ENCODE data around the gene UTP25. TPM values are rescaled to one million over a fixed set of nuclear protein-coding genes. Genes with fewer than 3 reads are reported as not detected.

The UTP25 gene
- total RNA-seq, 4 donors from 2014 or later = 3.9 to 4.6 (median 4.2) TPM

DNA sequence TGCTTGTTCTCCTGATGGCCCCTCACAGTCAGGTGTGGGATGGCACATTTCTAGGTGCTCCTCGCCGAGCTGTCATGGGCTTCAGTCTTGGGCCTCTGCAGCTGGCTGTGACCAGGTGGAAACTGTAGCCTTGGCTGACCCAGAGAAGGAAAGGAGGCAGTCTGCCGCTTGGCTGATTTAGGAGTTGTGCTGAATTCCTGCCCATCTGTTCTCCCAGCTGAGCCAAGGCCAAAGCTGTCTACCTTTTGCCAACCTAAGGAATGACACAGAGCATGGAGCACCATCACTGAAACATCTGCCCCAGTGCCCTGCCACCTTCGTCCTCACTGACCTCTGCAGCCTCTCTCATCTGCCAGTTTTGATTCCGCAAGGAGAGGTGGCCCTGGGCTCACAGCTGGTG, 27.9 kb downstream of the UTP25 start:
- DNase-seq (no peak), ATAC-seq (no peak)
- in situ Hi-C loops (cut with MboI; ENCODE audit: low sequenced_read_pairs in 4 of 4) = loop anchor here (25.0 kb wide), 1 partner anchor 457 kb away; no protein-coding TSS in a partner anchor
- Histone ChIP-seq H3K9me3 (no peaks in the 10 kb centered on the region), H3K36me3 (peaks cover 0 to 41% of the 10 kb centered on the region in 2 donors), H3K4me1 (no peaks in the 10 kb centered on the region), H3K27ac (no peak overlapping the region), H3K27me3 (no peaks in the 10 kb centered on the region), H3K4me3 (no peak overlapping the region)
- intact Hi-C loops (cut with DNase I; ENCODE audit: low total_unique reads) = no loop called here
- no peak for TF ChIP-seq POLR2A (IDR thresholded peaks at IDR 0.05)
- TF ChIP-seq, protein P1, sequence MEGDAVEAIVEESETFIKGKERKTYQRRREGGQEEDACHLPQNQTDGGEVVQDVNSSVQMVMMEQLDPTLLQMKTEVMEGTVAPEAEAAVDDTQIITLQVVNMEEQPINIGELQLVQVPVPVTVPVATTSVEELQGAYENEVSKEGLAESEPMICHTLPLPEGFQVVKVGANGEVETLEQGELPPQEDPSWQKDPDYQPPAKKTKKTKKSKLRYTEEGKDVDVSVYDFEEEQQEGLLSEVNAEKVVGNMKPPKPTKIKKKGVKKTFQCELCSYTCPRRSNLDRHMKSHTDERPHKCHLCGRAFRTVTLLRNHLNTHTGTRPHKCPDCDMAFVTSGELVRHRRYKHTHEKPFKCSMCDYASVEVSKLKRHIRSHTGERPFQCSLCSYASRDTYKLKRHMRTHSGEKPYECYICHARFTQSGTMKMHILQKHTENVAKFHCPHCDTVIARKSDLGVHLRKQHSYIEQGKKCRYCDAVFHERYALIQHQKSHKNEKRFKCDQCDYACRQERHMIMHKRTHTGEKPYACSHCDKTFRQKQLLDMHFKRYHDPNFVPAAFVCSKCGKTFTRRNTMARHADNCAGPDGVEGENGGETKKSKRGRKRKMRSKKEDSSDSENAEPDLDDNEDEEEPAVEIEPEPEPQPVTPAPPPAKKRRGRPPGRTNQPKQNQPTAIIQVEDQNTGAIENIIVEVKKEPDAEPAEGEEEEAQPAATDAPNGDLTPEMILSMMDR (IDR thresholded peaks at IDR 0.05 in 4 of 5, conservative IDR thresholded peaks at IDR 0.05 in 1 of 5) = no peak

DNA sequence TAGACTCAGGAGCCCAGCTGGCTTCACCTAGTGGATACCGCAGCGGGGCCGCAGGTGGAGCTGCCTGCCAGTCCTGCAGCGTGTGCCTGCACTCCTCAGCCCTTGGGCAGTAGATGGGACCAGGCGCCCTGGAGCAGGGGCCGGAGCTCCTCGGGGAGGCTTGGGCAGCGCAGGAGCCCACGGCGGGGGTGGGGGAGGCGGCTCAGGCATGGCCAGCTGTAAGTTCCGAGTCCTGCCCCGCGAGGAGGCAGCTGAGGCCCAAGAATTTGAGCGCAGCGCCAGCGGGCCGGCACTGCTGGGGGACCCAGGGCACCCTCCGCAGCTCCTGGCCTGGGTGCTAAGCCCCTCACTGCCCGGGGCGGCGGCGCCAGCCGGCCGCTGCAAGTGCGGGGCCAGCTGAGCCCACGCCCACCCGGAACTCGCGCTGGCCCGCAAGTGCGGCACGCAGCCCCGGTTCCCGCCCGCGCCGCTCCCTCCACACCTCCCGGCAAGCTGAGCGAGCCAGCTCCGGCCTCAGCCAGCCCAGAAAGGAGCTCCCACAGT, 30.9 kb downstream of the UTP25 start:
- Histone ChIP-seq H3K27ac (no peak overlapping the region), H3K9me3 (no peaks in the 10 kb centered on the region), H3K36me3 (peaks cover 0 to 12% of the 10 kb centered on the region in 2 donors), H3K4me3 (no peak overlapping the region), H3K4me1 (no peaks in the 10 kb centered on the region), H3K27me3 (peaks cover 0 to 4% (median 0%) of the 10 kb centered on the region in 3 donors)
- DNase-seq (no peak), ATAC-seq (no peak)
- in situ Hi-C loops (cut with MboI; ENCODE audit: low sequenced_read_pairs in 4 of 4) = loop anchor here (25.0 kb wide), 1 partner anchor 454 kb away; no protein-coding TSS in a partner anchor
- intact Hi-C loops (cut with DNase I; ENCODE audit: low total_unique reads) = no loop called here
- TF ChIP-seq POLR2A (IDR thresholded peaks at IDR 0.05) = no peak
- TF ChIP-seq, protein P1 (IDR thresholded peaks at IDR 0.05 in 4 of 5, conservative IDR thresholded peaks at IDR 0.05 in 1 of 5) = no peak

DNA sequence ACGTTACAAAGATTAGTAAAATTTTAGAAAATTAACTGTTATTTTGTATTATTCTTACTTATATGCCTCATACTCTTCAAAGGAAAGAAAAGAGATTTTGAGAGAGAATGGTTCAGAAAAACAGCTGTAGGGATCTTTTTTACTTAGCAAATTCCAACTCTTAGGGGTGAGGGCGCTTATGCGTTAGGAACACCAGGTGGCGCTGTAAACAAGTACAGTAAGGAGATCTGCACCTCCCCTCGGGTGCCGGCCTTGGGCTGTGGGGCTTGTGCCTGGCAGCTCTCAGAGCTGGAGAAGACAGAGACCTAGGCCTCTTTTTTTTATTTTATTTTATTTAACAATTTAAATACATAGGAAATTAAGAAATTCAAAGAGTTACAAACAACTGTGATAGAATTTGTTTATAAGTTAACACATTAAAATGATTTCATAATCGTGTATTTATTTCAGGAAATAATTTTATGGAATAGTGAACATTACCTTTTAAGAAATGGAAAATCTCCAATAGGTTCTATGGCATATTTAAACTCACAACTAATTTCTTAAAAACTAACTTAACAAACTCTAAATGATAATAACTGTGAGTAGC, 32.6 kb downstream of the UTP25 start:
- TF ChIP-seq POLR2A (IDR thresholded peaks at IDR 0.05) = no peak
- TF ChIP-seq, protein P1 (IDR thresholded peaks at IDR 0.05 in 4 of 5, conservative IDR thresholded peaks at IDR 0.05 in 1 of 5) = peak; percentile 46 to 84 (median 52)
- intact Hi-C loops (cut with DNase I; ENCODE audit: low total_unique reads) = loop anchor here (2.0 to 5.0 kb wide), 2 partner anchors 127 to 450 kb away; no protein-coding TSS in a partner anchor
- in situ Hi-C loops (cut with MboI; ENCODE audit: low sequenced_read_pairs in 4 of 4) = loop anchor here (10.0 to 25.0 kb wide), 2 partner anchors 124 to 452 kb away; no protein-coding TSS in a partner anchor

DNA sequence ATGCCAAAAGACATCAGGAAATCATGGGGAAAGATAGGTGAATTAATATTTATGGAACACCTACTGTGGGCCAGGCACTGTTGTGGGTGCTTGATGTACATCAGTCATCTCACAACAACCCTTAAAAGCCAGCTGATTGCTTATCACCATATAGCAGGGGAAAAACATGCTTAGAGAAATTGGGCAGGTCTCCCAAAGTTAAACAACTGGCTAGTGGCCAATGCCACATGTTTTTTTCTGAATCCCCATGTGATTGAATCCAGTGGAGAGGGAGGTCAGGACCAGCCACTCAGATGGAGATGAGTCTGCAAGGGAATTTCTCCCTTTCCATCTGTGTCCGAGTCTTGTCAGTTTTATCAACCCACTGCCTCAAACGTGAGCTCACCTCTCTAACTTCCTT, 33.5 kb downstream of the UTP25 start:
- H3K9me3 ChIP-seq = no peaks in the 10 kb centered on the region
- TF ChIP-seq, protein P1 (IDR thresholded peaks at IDR 0.05 in 4 of 5, conservative IDR thresholded peaks at IDR 0.05 in 1 of 5) = no peak
- no peak for TF ChIP-seq POLR2A (IDR thresholded peaks at IDR 0.05)
- ATAC-seq (no peak), DNase-seq (no peak)
- H3K27me3 ChIP-seq = peaks cover 0 to 4% (median 0%) of the 10 kb centered on the region in 3 donors
- H3K27ac ChIP-seq = no peak overlapping the region
- H3K4me1 ChIP-seq = no peaks in the 10 kb centered on the region
- in situ Hi-C loops (cut with MboI; ENCODE audit: low sequenced_read_pairs in 4 of 4) = loop anchor here (10.0 to 25.0 kb wide), 2 partner anchors 124 to 451 kb away; no protein-coding TSS in a partner anchor
- H3K4me3 ChIP-seq = no peak overlapping the region
- no peaks in the 10 kb centered on the region for H3K36me3 ChIP-seq
- intact Hi-C loops (cut with DNase I; ENCODE audit: low total_unique reads) = loop anchor here (2.0 to 5.0 kb wide), 2 partner anchors 126 to 450 kb away; no protein-coding TSS in a partner anchor

More for the DNA sequence above, 32.6 kb downstream of the UTP25 start:
- peak; percentile 19 to 45 for DNase-seq
- no peak overlapping the region for H3K27ac ChIP-seq
- H3K4me1 ChIP-seq = no peaks in the 10 kb centered on the region
- H3K36me3 ChIP-seq = no peaks in the 10 kb centered on the region
- H3K9me3 ChIP-seq = no peaks in the 10 kb centered on the region
- ATAC-seq = peak in 1 of 2 donors; percentile 60
- peaks cover 0 to 4% (median 0%) of the 10 kb centered on the region in 3 donors for H3K27me3 ChIP-seq
- H3K4me3 ChIP-seq = no peak overlapping the region
